ENCODE results near the gene IL11RA. TPM values are rescaled to one million over a fixed set of nuclear protein-coding genes. Genes with fewer than 3 reads are reported as not detected.
A peak's percentile ranks its signal among the peaks of the same experiment; 100 is the strongest.

The IL11RA gene
- 6.3 and 6.5 TPM in 2 replicates for total RNA-seq

DNA sequence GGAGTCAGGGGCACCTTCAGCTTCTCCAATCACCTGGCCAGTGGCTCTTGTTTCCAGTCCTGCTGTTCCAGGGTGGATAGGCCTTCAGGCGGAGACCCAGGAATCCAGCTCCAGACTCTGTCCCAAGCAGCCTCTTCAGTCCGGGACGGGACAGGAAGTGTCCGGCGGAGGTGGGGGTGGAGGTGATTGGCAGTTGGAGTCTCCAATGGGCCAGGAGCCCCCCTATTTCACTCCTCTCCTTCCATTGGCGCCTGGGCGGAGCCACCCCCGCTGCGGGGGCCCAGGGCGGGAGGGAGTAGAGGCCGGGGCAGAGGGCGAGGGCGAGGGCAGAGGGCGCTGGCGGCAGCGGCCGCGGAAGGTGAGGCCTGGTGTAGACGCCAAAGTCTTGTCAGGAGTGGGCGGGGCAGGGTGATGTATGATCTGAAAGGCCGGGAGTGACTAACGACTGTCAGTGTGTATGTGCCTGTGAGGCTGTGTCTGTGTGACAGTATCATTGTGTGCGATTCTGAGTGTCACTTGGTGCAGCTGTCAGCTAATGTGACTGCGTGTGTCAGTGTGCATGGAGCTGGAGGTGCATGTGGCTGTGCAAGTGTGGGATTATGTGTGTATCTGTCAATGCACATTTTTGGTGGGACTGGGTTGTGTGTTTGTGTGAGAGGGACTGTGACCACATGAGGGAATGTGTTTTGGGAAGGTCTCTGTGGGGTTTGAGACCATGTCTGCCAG is at the start of gene IL11RA:
TSS of gene IL11RA (plus strand) at position 310 of the 726 bp plus-strand sequence. CDS start 3,033 bp downstream, outside the sequence.
- DNase-seq (ENCODE audit: low read depth, low spot score) = peak; percentile 37

DNA sequence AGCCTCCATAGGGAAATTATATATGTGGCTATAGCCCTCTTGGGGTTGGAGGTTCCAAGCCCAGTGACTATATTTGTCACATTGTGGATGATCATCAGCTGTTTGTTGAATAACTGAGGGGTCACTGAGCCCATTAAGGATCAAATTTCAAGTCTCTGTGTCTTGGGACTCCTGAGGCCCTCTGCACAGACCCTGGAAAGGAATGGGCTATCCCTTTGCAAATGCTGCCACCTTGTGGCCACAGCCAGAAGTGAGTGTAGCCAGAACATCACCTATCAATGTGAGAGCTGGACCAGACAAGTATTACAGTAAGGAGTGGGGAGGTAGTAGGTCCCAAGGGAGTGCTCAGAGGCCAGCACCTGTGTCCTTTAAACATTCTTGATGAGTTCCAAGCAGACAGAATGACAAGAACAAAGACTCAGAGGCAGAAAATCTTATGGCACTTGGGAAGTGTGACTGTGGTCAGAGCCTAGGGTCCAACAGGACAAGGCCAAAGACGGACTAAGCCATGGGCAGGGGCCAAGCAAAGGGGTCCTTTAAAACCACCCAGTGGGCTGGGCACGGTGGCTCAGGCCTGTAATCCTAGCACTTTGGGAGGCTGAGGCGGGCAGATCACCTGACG is 48.3 kb upstream of the IL11RA start:
- DNase-seq (ENCODE audit: low read depth, low spot score) = no peak

DNA sequence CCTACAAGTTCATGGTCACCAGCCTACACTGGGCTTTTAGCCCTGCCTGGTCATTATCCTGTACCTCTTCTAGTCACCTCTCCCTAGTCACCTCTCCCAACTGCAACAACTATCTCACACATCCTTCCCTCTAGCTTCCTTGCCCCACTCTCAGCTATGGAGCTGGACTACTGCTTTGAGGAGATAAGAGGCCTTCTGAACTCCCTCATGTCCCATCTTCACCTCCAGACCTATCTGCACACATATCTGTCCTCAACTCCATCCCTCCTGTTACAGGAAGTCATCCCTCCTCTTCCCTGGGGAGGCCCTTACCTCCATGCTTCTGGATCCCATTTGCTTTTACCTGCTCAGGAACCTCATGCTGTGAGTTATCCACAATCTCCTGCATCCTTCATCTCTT is 45.8 kb upstream of the IL11RA start:
- no peak for DNase-seq (ENCODE audit: low read depth, low spot score)

DNA sequence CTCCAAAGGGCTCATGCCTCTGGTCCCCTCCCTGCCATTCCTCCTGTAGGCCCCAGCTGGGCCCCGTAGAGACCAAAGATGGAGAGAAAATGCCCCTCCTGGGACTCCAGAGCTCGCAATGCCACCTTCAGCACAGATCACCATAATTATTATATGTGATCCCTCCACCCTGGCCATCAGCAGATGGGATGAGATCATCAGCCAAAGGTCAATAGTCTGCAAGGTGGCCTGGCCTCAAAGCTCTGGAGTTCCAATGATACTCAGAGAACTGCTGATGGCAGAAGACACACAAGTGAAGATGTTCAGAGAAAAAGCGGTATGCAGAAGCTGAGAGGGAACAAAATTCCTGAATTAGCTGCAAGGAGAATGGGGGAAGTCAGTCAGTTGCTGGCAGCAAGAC is 45.1 kb upstream of the IL11RA start:
- no peak for DNase-seq (ENCODE audit: low read depth, low spot score)

DNA sequence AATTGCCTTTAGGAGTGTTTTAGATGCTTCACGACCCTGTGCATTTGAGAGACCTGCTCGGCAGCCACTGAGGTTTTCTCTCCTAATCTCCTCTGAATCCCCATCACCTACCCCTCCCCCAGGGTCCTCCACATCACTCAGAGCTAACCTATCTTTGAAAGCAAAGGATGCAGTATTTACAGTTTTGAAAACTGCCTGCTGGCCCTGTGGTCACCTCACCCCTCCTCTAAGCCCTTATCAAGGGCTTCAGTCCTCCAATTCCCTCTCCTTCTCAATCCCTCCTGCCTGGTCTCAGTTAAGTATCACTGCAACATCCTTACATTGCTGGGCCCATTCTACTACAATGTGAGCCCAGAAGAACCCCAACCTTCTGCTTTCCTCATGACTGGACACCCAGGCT is 44.7 kb upstream of the IL11RA start:
- DNase-seq (ENCODE audit: low read depth, low spot score) = no peak

DNA sequence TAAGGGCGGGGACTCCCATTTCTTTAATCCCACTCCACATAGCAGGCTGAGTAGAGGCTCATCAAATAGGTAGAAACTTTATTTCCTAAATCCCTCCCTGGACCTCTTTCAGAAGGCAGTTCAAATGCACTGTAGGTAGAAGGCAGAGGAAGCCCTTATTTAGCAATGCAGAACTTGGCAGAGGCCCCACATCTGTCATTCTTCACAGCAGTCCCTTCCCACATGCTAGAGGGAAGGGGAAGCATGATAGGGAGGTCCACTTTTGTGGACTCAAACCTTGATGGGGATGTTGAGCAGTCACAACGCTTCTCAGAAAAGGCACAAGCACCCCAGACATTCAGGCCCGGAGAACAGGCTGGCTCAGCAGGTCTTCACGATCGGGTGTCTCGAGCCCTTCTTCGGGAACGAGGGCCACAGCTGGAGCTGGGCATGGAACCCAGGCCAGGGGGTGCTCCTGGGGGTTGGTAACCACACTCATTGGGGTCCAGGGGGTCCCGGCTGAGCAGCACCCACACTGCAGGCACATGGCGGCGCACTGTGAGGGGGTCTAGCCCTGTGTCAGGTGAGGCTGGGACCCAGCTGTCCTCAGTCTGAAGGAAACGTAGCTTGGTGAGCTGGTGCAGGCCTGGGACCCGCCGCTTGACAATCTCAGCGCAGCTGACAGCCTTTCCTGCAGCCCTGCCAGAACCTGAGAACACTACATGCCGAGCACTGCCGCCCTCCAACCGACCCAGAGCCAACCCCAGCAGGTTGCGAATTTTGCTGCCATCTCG is 41.4 kb upstream of the IL11RA start:
- DNase-seq (ENCODE audit: low read depth, low spot score) = no peak

DNA sequence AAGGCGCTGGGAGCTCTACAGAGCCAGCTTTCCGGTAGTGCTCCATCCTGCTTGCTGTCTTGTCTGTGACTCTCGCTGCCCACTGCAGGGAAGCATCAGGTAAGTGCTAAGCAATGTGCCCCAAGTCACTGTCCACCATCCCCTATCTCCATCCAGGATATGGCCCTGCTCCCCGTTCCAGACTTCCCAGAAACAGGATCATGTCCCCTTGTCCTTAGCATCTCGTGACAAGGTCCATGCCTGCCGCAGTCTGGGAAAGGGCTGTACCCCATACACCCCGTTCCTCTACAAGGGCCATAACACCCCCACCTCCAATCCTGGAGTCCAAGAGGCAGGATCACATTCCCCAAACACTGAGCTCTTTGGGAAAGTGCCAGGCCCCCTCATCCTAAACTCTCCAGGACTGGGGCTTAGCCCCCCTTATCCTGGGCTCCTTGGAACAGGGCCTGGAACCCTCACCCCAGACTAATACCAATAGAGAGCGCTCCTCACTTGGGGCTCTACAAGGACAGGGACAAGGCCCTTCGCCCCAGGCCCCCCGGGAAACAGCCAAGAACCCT is 40.7 kb upstream of the IL11RA start:
- no peak for DNase-seq (ENCODE audit: low read depth, low spot score)

DNA sequence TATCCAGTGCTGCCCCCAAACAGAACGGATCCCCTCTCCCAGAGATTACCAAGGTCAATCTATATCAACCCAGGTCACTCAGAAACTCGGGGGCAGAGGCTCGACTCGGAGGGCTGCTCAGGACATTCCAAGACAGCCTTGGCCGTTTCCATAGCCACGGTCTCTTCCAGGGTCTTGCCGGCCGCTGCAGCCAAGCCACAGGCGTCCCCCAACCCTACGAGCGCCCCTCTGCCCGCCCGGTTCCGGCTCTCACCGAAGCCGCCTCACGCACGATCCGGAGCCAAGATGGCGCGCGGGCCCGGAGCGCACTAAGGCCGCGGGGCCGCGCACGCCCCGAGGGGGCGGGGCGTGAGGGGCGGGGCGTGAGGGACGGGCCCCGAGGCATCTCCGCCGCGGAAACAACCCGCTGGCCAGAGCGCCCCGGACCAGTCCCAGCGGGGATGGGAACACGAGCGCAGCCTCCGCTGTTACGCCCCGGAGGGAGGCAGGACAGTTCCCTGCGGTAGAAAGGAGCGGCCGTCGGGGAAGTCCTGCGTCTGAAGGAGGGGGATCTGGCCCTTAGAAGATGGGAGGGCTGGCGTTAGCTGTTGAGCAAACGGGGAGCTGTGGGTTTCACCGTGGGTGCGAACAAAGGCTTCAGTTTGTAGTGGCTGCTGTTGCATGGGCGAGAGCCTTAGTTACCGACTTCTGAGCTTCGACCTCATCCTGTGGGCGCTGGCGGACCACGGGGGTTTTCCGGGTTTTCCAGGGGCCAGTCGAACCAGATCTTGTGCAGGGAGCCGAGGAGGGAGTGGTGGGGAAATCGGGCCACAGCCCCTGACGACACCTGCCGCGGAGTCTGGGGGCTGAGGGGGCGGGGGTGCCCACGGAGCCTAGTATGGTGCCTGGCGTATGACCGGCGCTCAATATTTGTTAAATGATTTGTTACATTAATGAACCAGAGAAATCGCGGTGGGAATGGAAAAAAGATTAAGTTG is 39.9 kb upstream of the IL11RA start, which contains the start of gene RPP25L:
TSS of gene RPP25L (minus strand) at position 287 of the 977 bp plus-strand sequence. CDS start 801 bp downstream, outside the sequence.
- DNase-seq (ENCODE audit: low read depth, low spot score) = peak; percentile 36

DNA sequence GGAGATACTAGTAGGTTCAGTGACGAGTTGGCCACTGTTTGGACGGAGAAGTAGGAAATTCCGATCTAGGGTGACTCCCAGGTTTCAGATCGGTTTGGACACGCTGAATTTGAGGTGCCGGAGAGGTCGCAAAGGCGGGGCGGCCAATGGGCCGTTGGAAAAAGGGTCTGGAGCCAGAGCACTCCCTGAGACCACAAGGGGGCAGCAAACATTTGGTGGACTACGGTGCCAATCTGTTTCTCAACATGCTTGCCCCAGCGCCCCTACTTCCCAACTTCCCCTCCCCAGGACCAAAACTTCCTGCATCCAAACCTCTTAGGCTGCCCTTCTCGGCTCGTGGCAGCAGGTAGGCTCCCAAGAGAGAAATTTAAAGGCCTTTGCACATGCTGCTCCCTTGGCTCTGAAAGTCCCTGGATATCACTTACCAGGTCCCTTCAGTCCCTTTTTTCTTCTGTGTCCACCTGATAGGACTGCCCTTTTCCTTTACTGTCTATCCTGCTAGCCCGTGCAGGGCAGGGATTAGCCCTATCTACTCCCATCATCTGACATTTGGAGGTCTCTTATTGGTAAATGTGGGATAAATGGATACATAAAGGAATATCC is 39.1 kb upstream of the IL11RA start:
- DNase-seq (ENCODE audit: low read depth, low spot score) = peak; percentile 35

DNA sequence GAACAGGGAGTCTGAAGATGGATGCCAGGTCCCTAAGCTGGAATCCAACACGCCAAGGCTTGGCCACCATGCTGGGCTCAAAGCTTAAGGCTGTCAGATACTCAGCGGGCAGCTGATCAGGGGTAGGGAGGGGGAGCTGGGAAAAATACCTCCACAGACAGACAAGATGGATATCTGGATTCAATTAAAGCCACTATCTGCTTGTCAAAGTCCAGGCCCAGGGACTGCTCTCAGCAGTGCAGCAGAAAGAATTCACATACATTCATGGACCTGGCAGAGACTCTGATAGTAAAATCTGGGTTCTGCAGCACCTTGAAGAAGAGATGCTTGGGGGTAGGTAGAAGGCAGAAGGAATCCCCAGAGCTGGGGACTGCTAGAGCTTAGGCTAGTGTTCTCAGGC is 36.9 kb upstream of the IL11RA start:
- no peak for DNase-seq (ENCODE audit: low read depth, low spot score)

DNA sequence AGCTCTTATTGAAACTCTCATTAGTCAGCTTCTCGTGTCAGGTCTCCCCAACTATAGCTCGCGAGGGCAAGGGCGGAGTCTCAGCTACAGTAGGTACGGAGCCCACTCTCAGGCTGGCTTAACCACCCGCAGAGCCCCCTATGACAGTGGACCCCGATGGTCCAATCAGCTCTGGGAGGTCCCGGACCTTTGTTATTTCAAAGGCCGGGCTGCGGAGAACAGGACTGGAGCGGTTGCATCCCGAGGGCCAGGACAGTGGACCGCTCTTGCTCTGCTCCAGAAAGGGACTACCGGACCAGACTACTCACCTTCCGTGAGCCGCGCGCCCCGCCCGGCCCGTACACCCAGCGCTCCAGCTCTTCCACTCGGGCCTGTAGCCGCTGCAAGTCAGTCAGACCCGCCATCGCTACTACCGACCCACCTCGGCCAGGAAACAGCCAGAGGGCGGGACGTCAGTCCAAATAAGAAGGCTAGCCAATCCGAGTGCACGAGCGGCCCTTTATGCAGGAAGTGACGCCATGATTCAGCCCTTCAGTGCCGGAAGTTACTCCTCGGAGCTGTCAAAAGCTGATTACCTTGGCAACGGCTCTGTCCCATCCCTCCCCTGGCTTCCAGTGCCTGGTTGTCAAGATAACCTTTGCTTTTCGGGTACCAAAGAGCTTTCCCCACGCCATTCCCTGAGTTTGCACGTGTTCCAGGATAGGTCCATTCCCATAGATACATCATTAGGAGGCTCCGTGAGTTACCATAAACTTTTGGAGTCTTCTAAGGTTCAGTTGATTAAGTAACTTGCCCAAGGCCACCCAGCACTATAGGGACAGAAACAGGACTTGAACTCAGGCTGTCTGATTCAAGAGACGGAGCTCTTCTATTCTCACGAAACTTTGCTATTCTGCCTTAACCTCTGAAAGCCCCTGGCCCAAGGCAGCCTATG is 31.7 kb upstream of the IL11RA start, which contains the start of gene DCTN3:
TSS of gene DCTN3 (minus strand) at position 435 of the 934 bp plus-strand sequence. CDS start at position 404, 31 bp downstream.
- peak; percentile 83 for DNase-seq (ENCODE audit: low read depth, low spot score)

DNA sequence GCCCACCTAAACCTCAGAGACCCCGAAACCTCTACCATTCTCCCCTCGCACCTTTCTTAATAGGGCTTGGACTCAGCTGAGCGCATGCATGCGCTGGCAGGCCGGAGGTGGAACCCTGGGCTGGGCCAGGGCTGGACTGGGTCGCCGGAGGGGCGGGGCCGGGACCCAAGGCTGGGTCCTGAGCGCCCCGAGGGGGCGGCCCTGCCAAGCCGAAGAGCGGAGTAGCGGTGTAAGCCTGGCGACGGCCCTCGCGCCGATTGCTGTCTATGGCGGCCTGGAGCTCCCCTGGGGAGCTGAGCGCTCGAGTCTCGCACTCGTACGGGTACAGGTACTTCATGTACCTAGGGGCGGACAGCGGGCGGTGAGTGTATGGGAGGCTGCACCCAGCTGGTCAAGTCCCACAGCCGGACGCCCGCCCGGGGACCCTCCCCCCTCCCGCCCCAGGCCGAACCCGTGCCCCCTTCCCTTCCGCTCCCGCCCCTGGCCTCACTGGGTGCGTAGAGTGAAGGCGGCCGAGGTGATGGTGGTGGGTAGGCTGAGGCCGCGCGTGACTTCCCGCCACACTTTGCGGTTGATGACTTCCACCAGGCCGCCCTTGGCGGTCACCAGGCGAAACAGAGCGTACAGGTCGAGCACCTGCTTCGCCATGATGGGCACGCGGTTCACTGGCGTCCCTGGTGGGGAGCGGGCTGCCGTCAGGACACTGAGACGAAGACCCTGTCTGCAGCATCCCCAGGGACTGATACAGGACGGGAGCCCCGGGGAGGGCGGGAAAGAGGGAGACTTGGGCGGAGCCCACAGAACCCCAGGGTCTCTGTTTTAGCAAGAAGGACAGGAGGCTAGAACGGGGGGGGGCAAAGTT is 28.4 kb upstream of the IL11RA start:
- no peak for DNase-seq (ENCODE audit: low read depth, low spot score)

DNA sequence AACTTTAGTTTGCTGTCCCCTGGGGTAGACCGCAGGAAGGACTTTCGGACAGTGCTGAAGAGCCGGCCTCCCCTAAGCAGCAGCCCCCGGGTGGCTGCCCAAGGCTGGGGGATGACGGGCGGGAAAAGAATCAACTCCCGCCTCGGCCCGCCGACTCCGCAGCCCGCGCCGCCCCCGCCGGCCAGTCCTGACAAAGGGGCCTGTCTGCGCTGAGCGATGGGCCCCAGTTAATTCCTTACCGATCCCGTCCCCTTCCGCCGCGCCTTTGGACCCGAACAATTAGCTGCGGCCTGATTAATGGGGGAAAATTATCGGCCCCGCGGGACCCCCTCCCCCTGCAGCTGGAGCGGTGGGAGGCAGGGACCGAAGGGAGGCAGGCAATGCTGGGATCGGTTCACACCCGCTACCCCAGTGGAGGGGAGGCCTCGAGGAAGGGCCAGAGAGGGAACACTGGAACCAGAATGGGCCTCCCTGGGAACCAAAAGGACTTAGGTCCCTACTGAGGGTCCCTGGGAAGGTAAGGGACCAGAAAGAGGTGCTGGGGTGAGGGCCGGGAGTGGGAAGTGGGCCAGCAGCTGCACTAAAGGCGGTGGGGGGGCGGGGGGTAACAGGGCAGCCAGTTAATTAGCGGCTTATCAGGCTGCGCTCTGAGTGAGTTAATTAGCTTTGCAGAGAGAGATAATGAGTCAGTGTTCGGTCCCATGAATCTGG is 27.4 kb upstream of the IL11RA start:
- DNase-seq (ENCODE audit: low read depth, low spot score) = no peak

DNA sequence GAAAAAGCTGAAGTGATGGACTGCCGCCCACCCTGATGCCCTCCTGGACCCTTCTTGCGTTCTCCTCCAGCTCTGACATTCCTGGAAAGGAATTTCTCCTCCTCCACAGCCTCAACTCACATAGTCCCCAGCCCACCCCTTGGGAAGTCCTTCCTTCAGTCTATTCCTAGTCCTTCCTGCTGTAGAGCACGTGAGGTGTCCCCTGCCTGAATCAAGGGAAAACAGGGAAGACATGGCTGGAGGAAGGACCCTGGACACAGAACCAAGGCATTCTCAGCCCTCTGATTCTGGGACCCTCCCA is 26.8 kb upstream of the IL11RA start:
- no peak for DNase-seq (ENCODE audit: low read depth, low spot score)

DNA sequence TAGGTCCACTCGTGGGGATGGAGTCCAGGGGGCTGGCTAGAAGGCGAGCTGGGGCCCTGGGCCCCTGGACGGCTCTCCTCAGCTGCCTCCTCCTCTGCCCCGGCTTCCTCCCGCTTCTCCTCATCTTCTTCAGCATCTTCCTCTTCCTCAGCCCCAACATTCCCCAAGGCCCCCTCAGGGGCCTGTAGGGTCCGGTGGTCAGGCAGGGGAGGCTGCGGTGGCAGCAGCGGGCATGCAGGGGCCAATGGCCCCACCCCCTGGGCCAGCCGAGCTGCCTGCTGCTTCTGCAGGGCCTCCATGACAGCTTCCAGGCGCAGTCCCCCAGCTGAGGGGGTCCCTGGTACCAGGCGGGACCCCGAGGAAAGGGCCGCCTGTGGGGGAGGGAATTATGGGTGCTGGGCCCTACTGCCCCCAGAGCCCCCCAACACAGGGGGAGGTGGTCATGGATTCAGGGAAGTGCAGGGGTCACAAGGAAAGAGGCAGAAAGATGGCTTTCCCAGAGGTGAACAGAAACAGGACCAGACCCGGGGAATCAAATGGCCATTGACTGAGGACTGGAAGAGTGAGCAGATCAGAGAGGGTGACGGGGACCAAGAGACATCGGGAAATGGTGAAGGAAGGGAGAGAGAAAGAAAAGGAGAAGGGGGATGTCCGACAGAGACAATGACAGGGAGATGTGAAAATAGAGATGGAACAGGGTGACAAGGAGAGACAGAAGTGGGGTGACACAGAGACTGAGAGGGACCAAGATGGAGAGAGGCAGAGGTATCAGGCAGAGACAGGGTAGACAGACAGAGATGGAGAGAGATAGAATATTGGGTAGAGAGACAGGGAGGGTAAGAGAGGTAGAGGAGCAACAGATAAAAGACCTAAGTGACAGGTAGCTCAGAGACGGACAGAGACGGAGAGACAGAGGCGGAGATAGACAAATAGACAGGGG is 24.0 kb upstream of the IL11RA start:
- no peak for DNase-seq (ENCODE audit: low read depth, low spot score)

DNA sequence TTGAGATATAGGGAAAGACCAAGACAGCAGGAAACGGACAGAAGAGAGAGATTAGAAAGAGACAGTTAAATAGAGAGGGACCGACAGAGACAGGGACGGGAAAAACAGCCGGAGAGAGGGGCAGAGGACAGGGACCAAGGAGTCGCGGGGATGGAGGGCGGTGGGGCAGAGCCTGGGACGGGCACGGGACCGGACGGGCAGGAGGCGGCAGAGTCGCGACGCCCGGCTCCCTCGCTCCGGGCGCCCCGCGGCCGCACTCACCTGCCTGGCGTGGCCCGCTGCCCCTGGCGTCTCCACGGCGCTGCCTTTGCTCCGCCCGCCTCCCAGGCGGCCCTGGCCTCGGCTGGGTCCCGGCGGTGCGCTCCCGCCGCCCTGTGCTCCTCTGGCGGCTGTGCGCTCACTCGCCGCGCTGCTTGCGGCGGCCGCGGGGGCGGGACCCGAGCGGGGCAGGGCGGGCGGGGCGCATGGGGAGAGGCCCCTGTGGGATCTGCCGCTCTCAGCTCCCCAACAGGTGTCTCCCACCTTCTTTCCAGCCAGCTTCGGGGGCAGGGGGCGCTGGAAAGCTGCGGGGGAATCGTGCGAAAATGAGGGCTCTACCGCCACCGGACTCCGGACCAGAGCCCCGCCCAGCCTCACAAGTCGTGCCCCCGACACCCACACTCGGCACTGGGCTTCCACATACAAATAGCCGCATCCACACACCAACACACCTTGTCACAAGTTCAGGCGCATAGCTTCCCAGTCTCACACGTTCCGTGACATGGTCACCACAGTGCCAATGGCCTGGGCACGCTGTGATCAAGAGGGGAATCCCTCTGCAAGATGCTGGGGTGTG is 23.1 kb upstream of the IL11RA start, which contains the start of gene ARID3C:
TSS of gene ARID3C (minus strand) at position 411 of the 835 bp plus-strand sequence. CDS start 1,052 bp downstream, outside the sequence.
- DNase-seq (ENCODE audit: low read depth, low spot score) = no peak

All from pulmonary artery endothelial cell (primary cell).